HG02610 (cell line): Measurements from ENCODE around the gene BIRC2.

Experiments used
- ATAC-seq: cut with Tn5 transposase; IDR thresholded peaks from one replicate; pipeline ENCODE4 v1.9.1; 2021; ENCODE audit warnings: mild to moderate bottlenecking, moderate library complexity; ENCODE audit not compliant: unreplicated experiment

Gene BIRC2

DNA sequence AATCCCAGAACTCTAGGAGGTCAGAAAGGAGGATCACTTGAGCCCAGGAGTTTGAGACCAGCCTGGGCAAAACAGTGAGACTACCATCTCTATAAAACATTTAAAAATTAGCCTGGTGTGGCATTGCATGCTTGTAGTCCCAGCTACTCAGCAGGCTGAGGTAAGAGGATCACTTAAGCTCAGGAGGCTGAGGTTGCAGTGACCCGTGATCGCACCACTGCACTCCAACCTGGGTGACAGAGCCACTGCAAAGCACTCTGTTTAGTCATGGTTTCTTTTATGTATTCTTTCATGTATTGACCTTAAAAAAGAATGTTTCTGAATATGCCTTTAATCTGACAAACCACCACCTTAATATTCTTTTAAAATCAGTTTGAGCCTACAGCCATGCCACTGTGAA lies 52.2 kb downstream of the BIRC2 start:
- no peak for ATAC-seq

DNA sequence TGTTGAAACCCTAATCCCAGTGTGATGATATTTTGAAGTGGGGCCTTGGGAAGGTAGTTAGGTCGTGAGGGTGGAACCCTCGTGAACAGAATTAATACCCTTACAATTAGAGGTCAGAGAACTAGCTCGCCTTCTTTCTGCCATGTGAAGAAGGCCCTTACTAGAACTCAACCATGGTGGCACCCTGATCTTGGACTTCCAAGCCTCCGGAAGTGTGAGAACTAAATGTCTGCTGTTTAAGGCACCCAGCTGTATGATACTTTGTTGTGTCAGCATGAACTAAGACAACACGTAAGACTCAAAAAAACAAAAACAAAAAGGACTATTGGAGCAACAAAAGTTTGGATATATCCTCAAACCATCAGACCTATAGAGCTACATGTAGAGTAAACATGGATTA lies 53.6 kb downstream of the BIRC2 start:
- ATAC-seq = no peak

DNA sequence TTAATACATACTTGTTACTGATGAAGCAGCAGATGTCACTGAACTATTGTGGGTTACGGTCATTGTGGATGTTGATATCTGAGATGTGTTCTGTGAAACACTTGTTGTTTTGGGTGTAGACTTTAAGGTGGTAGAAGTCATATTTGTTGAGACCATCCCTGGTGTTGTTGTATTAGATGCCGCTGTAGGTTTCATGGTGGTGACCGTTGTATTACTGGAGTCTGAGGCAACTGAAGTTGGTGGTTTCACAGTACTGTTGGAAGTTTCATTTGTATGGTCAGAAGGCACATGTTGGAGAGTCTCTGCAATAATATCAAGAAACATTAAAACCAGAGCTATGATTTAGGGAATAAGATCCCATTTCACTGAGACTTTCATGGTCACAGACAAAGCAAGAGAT lies 54.9 kb downstream of the BIRC2 start:
- no peak for ATAC-seq

DNA sequence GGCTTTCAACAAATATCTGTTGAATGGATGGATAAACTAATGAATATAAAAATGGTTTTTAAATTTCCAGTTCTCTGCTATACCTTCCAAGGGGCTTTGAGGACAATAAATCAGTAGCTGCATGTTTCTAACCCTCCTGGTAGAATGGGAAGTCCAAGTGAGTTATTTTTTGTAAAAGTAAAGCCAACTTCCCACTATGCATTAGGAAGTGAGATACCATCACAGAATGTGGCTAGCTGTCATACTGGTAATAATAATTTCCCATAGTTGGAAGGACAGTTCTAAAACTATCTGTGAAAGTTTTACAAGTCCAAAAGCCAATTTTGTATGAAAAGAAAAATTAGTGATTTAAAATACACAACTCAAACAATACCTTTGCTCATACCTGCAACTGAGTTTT lies 55.5 kb downstream of the BIRC2 start:
- ATAC-seq = no peak

DNA sequence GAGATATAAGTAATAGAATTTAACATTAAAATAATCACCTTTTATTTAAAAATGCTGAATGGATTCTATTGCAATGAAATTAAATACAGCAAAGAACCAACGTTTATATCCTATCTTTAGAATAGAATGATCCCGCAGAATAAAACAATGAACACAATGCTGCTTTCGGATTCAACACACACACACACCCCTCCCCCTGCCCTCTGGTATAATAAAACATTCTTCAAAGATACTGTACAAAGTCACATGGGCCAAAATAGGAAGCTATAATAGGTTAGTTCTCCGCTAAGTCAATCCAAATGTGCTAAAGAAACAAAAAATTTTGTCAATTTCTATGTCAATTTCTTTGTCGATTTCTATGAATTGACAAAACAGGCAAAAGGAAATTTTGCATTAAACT lies 58.5 kb downstream of the BIRC2 start:
- no peak for ATAC-seq

DNA sequence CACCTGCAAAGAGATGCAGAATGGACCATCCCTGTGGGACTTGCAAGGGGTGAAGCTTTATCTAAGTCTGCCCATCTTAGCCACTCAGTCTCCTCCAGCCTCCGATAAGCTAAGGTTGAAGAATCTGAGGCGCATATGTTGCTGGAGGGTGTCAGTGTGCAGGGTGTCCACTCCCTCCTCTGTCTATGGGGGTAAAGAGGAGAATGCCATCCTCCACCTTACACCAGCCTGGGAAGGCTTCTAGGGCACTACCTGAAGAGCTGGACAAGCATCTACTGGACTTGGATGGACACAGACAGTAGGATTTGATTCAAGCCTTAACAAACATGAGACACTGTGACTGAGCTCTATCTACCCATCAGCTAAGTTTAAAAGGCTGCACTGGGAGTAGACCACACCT lies 59.1 kb downstream of the BIRC2 start:
- ATAC-seq = no peak

DNA sequence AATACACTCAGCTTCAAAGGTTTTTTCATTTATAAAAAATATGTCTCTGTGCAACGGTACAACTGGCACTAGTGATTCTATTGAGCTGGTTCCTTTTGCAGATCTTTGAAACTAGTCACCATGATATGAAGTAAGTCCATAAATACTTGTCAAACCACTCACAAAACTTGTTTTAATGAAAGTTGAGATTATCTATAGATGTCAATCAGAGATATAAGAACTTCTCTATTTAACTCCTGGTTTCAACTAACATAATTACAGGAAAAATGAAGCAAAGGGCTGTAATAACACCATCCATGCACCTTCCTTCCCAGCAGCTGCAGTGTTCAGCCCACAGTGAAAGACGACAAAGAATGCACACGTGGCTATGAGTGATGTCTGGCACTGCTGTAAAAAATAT lies 60.9 kb downstream of the BIRC2 start:
- no peak for ATAC-seq

DNA sequence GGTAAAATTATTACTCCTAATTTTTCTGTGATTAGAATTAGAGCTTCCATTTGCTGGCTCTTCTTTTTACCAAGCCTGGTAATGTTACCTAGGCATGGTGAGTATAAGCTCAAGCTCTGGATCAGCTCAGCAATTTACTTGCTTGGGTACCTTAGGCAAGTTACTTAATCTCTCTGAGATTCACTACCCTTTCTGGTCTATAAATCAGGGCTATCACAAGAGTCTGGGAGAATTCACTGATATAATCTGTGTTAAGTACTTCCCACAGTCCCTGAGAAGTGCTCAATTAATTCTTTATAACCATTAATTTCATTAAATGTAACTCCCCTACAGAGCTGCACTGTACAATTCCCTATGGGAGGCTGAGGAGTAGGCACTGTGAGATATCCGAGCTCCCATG lies 61.3 kb downstream of the BIRC2 start:
- no peak for ATAC-seq

DNA sequence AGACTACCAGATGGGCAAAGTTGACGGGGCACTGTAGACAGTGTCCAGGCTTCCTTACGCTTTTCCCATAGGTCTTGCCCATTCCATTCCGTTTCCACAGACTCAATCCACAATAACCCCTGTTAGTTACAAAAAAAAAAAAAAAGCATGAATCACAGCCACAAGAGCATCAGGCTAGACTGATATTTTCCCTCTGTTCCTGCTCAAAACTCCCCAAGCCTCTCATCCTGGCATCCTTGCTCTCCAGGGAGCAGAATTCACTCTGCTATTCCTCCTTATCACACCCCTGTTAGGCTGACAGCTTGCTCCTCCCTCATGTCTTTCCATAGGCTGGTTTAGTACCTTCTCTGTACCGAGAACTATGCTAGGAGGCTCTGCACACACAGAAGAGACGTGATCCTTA lies 63.4 kb downstream of the BIRC2 start:
- no peak for ATAC-seq

DNA sequence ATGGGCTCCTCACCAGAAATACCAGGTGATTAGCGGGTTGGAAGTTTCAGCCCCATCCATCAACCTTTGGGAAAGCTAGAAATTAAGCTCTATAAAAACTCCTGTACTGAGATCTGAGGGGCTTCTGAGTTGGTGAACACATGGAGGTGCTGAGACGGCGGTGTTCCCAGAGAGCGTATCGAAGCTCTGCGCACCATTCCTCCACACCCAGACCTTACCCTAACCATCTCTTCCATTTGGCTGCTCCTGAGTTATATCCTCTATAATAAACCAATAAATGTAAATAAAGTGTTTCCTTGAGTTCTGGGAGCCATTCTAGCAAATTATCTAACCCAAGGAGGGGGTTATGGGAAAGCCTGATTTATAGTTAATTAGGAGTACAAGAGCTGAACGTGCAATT lies 64.1 kb downstream of the BIRC2 start:
- ATAC-seq = no peak

DNA sequence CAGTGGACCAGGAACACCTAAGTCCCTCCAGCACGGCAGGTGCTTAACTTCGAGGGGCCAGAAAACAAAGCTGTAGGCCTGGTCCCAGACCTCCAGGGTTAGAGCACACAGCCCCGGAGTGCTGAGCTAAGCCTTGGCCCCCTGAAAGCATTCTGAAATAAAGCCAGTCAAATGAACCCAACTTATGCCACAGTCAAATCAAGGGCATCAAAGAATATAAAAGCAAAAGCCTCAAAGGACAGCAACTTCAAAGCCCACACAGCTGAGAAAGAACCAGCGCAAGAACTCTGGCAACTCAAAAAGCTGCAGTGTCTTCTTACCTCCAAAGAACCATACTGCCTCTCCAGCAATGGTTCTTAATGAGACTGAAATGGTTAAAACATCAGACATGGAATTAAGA lies 66.5 kb downstream of the BIRC2 start:
- ATAC-seq = no peak

DNA sequence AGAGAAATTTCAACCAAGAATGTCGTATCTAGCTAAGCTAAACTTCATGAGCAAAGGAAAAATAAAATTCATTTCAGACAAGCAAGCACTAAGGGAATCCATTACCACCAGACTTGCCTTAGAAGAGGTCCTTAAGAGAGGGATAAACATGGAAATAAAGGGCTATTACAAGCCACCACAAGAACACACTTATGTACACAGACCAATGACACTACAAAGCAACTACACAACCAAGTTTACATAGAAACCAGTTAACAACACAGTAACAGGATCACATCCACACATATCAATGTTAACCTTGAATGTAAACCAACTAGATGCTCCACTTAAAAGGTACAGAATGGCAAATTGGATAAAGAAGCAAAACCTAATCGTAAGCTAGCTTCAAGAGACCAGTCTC lies 67.5 kb downstream of the BIRC2 start:
- ATAC-seq = no peak

DNA sequence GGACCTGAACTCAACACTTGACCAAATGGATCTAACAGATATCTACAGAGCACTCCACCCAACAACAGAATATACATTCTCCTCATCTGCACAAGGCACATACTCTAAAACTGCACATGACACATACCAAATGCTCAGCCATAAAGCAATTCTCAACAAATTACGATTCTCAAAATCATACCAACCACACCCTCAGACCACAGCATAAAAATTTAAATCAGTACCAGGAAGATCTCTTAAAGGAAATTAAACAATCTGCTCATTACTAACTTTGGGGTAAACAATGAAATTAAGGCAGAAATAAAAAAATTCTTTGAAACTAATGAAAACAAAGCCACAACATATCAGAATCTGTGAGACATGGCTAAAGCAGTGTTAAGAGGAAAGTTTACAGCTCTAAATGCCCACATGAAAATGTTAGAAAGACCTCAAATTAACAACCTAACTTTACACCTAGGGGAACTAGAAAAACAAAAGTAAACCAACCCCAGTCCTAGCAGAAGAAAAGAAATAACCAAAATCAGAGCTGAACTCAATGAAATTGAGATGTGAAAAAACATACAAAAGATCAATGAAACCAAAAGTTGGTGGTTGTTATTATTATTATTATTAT lies 68.4 kb downstream of the BIRC2 start:
- no peak for ATAC-seq

DNA sequence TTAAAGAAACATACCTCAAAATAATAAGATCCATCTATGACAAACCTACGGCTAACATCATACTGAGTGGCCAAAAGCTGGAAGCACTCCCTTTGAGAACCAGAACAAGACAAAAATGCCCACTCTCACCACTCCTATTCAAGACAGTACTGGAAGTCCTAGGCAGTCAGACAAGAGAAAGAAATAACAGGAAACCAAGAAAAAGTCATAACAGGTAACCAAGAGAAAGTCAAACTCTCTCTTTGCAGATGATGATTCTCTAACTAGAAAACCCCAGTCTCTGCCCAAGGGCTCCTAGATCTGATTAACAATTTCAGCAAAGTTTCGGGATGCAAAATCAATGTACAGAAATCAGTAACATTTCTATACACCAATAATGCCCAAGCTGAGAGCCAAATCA lies 70.0 kb downstream of the BIRC2 start:
- ATAC-seq = peak; percentile 46

DNA sequence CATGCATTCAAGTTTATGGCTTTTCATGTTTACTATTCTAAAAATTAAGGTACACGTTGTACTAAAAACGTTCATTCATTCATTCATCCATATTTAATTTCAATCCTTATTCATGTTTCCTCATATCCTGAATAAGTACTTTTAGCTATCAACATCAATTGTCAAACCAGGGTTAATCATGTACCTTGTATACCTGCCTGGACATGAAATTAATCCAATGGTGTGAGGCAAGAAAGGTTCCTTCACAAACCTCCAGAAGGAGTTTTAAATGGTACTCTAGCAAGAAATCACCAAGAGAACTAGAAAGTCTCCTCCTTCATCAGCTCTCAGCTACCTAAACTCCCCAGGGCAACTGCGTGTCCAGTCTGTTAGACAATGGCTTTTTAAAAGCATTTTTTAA lies 72.2 kb downstream of the BIRC2 start:
- no peak for ATAC-seq

DNA sequence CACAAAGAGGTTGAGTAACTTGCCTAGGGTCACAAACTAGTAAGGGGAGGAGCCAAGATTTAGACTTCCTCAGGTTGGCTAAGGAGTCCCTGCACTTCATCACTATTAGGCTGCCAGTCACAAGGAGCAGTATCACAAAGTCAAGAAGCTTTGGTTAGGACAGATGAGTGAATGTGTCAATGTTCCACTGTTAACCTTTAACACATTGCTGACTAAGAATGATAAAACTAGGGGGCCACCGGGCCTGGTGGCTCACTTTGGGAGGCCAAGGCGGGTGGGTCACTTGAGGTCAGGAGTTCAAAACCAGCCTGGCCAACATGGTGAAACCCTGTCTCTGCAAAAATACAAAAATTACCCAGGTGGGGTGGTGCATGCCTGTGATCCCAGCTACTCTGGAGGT lies 73.5 kb downstream of the BIRC2 start:
- peak; percentile 67 for ATAC-seq

DNA sequence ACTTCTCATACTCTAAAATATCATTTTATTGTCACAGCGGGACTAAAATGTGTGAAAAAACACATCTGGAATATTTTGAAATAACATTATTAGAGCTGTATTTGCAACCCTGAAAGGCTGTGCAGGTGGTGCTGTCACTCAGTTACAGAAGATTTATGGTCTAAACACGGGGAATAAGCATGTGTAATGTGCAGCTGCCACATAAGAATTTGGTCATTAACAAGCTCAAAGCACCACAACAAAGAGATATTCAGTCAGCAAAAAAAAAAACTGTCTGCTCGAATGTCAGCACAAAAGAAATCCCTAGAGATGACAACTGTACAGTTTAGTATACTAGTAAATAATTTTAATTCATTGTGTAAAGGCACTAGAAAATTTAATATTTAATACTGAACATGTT lies 74.2 kb downstream of the BIRC2 start:
- ATAC-seq = no peak

DNA sequence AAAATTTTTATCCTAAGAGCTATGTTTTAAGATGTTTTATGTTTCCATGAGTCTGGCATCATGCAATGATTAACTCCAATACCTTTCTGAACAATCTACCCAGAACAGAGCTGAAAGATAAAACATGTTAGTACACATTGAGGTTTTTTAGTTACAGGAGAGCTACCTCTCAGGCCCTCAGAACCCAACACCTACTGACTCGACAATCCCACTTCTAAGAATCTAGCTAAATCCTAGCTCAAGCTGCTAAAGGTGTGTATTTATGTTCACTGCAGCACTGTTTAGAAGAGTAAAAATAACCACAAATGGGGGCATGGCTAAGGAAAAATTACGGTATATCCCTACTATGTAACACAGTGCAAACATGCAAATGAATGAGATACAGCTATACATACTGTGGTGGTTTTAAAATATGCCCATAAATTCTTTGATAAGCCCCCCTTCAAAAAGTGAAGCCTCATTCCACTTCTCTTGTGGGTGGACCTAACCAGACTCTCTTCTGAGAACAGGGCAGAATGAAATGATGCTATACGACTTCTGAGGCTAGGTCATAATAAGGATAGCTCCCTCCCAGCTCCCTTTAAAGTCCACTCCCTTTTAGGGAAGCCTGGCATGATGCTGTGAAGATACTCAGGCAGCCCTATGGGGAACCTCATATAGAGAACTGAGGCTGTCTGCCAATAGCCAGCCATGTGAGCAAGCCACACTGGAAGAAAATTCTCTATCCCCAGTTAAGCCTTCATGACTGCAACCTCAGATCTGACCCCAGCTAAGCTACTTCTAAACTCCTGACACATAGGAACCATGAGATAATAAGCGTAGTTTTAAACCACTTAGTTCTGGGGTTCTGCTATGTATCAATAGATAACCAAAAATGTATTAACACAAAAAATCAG lies 76.1 kb downstream of the BIRC2 start:
- ATAC-seq = no peak

DNA sequence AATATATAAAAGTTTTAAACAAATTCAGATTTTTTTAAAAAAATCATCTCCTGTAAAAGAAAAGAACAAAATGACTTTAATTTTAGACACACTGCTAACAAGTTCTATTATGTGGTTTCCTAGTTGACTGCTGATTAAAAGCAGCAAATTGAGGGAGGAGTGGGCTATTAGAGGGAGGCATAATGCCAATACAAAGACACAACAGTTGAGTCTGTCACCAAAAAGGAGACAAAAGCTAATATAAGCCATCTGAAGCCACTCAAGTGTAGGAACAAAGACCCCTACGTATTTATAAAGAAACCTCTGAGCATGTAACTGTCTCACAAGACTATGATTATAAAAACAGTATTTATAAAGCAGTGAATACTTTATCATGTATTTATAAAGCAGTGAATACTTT lies 76.9 kb downstream of the BIRC2 start:
- no peak for ATAC-seq

DNA sequence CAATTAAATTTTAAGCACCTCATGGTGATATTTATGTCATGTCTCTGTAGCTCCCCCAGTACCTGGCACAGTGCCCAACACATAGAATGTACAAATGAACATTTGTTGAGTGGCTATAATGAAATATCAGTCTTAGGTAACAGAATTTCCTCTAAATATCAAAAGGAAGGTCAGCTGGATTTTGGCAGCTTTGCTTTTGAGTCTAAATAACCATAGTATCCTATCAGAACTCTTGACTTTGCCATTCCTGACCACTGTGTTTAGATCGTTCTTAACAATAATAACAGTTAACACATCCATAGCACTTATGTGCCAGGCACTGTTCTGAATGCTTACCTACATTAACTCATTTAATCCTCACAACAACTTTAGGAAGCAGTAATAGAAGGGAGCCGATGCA lies 79.0 kb downstream of the BIRC2 start:
- no peak for ATAC-seq

DNA sequence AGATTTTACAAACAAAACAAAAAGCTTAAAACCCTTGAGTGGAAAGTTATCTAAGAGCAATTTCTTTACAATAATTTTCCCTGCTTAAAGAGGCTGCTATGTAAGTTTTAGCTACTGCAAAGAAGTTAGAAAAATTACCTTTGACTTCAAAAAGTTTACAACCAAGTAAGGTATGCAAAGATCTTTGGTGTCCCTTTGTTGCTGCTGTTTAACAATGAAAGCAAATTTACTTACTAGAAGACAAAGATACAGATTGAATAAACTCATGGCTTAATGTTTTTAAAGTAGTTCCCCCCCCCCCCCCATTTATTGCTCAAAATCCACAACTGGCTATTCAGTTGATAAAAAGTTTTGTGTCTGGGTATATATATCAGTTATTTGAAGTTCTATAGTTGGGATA lies 79.6 kb downstream of the BIRC2 start:
- no peak for ATAC-seq

DNA sequence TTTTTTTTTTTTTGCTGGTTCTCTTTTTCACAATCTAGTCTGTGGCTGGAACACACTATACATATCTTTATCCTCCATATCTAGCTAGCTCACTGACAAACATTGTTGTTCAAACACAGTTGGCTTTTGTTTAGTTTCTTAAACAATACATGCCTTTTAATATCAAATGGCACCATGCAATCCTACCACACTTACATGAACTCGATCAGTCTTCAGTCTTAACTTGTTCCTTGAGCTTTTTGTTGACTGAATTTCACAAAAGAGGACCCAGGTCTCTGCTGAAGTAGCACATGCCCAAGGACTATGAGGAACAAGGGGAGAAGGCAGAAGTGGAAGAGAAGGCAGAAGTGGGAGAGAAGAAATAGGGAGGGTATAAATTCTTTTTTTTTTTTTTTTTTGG lies 80.1 kb downstream of the BIRC2 start:
- ATAC-seq = no peak
